8988T (cell line): ENCODE measurements around the gene PARP14.

Experiments
- DNase-seq: peaks from one replicate; pipeline ENCODE4 v3.0.0; 2011

PARP14 gene

GRCh38 chr3:122773944-122774509 is 93.4 kb downstream of the PARP14 start:
- DNase-seq: no peak

- no peak for DNase-seq
These were observed 93.9 kb downstream of the PARP14 start for GRCh38 chr3:122774564-122774963.

- DNase-seq: no peak
These were observed 96.2 kb downstream of the PARP14 start for GRCh38 chr3:122776675-122777468.

GRCh38 chr3:122777563-122777962 is 96.9 kb downstream of the PARP14 start:
- DNase-seq: no peak
